ENCODE data around the gene TADA3.

The TADA3 gene

GRCh38 chr3:9792405-9793160 lies at the start of gene TADA3, which contains the start of gene ARPC4:
TADA3 (minus strand) TSS chr3:9792473; CDS start chr3:9791466, 1,007 bp downstream.
ARPC4 (plus strand) TSS chr3:9793082; CDS start chr3:9793122, 40 bp downstream.
- peak; percentile 96 for DNase-seq (ENCODE audit: low read depth)

- no peak for DNase-seq (ENCODE audit: low read depth)
Measured at GRCh38 chr3:9841015-9841414, 48.7 kb upstream of the TADA3 start.

- DNase-seq (ENCODE audit: low read depth): no peak
Measured at GRCh38 chr3:9838856-9839255, 46.6 kb upstream of the TADA3 start.

GRCh38 chr3:9837701-9838582 lies 45.7 kb upstream of the TADA3 start:
- no peak for DNase-seq (ENCODE audit: low read depth)

GRCh38 chr3:9834520-9835380 lies 42.5 kb upstream of the TADA3 start:
- DNase-seq (ENCODE audit: low read depth): no peak

GRCh38 chr3:9833078-9833477 lies 40.8 kb upstream of the TADA3 start:
- DNase-seq (ENCODE audit: low read depth): no peak

GRCh38 chr3:9831253-9831652 lies 39.0 kb upstream of the TADA3 start:
- no peak for DNase-seq (ENCODE audit: low read depth)

- no peak for DNase-seq (ENCODE audit: low read depth)
Measured at GRCh38 chr3:9828801-9829755, 36.8 kb upstream of the TADA3 start.

GRCh38 chr3:9826815-9827573 lies 34.7 kb upstream of the TADA3 start:
- DNase-seq (ENCODE audit: low read depth): peak; percentile 18

GRCh38 chr3:9825451-9826040 lies 33.3 kb upstream of the TADA3 start:
- DNase-seq (ENCODE audit: low read depth): no peak

- DNase-seq (ENCODE audit: low read depth): peak; percentile 47
Measured at GRCh38 chr3:9820946-9821345, 28.7 kb upstream of the TADA3 start.

GRCh38 chr3:9820543-9820942 lies 28.3 kb upstream of the TADA3 start:
- DNase-seq (ENCODE audit: low read depth): no peak

- DNase-seq (ENCODE audit: low read depth): no peak
Measured at GRCh38 chr3:9818666-9819335, 26.5 kb upstream of the TADA3 start.

GRCh38 chr3:9817436-9817835 lies 25.2 kb upstream of the TADA3 start:
- DNase-seq (ENCODE audit: low read depth): no peak

GRCh38 chr3:9815986-9816385 lies 23.7 kb upstream of the TADA3 start:
- no peak for DNase-seq (ENCODE audit: low read depth)

GRCh38 chr3:9812870-9813483 lies 20.7 kb upstream of the TADA3 start:
- DNase-seq (ENCODE audit: low read depth): no peak

GRCh38 chr3:9810846-9811245 lies 18.6 kb upstream of the TADA3 start:
- no peak for DNase-seq (ENCODE audit: low read depth)

- DNase-seq (ENCODE audit: low read depth): no peak
Measured at GRCh38 chr3:9810433-9810770, 18.1 kb upstream of the TADA3 start.

Data from iris pigment epithelial cell (primary cell).